ENCODE measurements around the gene GAS6.

GAS6 gene

DNA sequence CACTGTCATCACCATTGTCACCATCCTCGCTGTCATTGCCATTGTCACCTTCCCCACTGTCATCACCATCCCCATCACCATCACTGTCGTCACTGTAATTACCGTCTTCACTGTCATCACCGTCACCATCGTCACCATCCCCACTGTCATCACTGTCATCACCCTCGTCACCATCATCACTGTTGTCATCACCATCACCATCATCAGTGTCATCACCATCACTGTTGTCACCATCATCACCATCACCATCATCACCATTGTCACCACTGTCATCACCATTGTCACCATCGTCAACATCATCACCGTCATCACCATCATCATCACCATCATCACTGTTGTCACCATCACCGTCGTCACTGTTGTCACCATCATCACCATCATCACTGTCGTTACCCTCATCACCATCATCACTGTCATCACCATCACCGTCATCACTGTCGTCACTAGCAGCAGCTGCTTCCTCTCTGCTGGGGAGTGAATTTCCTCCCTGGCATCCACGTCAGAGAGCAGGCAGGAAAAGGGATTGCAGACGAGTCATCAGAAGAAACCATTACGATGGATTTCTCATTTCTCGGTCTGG, 77.5 kb downstream of the GAS6 start:
- no peak for DNase-seq (ENCODE audit: low spot score)
- TF ChIP-seq, protein P1, sequence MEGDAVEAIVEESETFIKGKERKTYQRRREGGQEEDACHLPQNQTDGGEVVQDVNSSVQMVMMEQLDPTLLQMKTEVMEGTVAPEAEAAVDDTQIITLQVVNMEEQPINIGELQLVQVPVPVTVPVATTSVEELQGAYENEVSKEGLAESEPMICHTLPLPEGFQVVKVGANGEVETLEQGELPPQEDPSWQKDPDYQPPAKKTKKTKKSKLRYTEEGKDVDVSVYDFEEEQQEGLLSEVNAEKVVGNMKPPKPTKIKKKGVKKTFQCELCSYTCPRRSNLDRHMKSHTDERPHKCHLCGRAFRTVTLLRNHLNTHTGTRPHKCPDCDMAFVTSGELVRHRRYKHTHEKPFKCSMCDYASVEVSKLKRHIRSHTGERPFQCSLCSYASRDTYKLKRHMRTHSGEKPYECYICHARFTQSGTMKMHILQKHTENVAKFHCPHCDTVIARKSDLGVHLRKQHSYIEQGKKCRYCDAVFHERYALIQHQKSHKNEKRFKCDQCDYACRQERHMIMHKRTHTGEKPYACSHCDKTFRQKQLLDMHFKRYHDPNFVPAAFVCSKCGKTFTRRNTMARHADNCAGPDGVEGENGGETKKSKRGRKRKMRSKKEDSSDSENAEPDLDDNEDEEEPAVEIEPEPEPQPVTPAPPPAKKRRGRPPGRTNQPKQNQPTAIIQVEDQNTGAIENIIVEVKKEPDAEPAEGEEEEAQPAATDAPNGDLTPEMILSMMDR (IDR thresholded peaks at IDR 0.05; ENCODE audit: extremely low read depth, missing control alignments), result no peak

DNA sequence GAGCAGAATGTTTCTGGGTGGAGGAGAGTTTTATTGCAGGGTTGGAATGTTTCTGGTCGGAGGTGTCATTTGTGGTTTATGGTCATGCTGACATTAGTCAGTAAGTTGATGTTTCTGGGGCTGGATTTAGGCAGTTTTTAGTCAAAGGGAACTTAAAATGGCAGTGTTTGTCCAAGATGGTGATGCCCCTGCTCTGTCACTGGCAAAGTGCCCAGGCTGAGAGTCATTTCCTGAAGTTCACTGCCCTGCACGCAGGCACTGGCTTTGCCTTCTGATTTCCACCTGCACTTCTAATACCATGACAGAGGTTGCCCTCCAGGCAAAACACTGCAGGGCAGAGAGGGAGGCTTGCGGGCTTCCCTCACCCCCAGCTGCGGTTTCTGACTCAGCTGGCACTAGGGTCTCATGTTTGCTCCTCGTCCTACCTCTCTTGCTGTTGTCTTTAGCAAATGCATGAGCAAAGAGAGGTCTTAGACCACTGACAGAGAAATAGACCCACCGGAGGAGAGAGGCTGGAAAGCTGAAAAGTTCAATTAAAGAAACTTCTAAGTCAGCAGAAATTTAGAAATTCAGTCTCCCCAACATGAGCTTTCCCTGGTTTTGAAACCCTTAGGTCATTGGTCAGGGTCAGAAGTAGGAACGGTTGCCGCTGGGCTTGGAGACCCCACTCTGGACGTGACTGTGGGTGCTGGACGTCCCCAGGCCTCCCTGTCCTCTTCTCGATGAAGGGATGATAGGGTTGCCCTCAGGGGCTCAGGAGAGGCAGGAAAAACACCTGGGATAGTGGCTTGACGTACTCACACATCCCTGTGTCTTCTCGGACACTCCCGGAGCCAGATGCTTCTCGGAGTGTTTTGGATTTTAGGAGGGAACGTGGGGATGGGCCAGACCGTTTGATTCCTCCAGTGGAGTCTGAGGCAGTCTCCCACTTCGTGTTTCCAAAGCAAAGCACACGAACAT, 78.5 kb downstream of the GAS6 start:
- DNase-seq (ENCODE audit: low spot score), result no peak
- TF ChIP-seq, protein P1 (IDR thresholded peaks at IDR 0.05; ENCODE audit: extremely low read depth, missing control alignments), result no peak

DNA sequence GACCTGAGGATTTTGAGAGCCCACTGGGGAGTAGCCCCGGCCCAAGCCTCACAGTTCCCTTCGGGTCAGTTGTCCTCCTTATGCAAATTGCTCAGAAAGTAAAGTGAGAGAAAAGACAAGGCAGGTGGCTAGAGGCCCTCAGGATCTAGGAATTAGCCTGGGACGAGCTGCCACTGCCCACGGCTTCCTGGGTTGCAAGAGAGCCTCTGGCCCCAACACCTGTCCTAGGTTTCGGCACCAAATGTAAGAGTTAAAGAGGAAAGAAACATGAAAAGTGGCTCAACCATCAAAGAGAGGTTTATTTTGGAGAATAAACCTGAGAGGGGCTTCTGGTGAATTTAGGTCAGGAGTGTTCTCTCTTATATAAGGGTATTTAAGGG, 79.2 kb downstream of the GAS6 start:
- TF ChIP-seq, protein P1 (IDR thresholded peaks at IDR 0.05; ENCODE audit: extremely low read depth, missing control alignments), result no peak
- no peak for DNase-seq (ENCODE audit: low spot score)

DNA sequence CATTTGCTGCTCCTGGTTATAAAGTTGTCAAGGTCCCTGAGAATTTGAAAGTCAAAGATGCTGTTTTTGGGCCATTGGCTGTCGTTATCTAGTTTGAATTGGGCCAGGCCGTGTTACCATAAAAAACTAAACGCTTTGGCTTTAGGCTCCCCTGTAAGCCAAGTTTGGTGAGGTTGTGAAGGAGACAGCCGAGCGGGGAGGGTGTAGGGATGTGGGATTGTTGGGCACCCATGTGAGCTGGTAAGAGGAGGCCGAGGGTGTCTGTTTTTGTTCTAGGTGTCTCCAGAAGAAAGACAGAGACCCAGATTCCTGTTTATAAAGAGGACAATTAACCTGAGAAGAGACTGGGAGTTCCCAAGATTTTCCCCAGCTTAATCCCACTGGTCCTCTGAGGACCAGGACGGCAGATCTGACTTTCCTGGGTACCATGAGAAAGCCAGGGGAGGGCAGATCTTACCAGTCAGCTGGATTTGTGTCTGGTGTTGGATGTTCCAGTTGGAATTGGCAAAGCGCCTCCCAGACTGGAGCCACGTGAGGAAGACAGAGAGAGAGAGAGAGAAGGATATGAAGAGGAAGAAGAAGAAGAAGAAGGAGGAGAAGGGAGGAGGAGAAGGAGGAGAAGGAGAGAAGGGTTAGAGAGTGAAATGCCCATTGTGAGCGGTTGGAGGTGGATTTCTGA, 79.8 kb downstream of the GAS6 start:
- DNase-seq (ENCODE audit: low spot score), result no peak

DNA sequence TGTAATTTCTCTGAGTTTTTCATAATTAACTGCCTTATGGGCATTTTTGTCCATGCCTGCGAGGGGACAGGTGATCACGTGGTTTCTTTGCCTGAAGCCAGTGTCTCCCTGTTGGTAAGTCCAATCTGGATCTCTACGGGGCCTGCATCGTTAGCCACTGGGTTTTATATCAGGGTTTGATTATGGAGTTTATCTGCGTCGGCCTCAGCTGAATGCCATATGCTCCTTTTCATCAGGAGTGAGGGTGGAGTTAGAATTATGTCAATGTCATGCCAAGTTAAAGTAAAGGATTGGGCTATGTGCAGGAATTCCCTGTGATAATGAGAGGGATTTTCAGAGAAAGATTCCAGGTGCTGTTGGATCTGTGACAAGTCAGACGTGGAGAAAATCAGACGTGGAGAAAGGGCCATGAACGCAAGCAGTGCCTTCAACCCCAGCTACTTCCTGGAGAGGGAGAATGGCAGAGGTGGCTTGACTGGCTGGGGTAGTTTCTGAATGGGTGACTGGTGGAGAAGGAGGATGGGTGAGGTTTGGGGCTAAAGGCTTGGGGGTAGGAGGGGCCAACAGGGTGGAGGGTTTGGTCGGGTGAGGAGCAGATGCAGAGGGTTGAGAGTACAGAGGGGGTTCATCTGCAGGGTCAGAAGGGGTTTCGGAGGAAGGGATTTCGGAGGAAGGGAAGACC, 80.5 kb downstream of the GAS6 start:
- DNase-seq (ENCODE audit: low spot score), result no peak
- TF ChIP-seq, protein P1 (IDR thresholded peaks at IDR 0.05; ENCODE audit: extremely low read depth, missing control alignments), result no peak

More for the DNA sequence above, 79.8 kb downstream of the GAS6 start:
- TF ChIP-seq, protein P1 (IDR thresholded peaks at IDR 0.05; ENCODE audit: extremely low read depth, missing control alignments), result no peak

DNA sequence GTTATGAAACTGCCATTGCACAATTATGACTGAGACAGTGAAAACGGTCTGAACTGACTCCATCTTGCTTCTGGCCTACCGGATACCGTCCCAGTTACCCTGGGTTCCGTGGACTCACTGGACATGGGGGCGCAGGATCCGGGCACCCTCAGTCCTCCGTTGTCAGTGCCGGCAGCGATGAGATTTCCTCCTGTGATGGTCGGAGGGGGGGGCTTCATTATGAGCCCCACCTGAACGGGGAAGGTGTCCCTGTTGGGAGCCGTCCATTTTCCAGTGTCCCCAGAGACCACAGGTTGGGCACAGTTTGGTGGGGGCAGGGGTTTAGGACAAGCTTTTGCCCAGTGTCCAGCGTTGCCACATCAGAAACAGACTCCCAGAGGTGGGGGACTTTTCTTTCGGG, 81.4 kb downstream of the GAS6 start:
- TF ChIP-seq, protein P1 (IDR thresholded peaks at IDR 0.05; ENCODE audit: extremely low read depth, missing control alignments), result no peak
- no peak for DNase-seq (ENCODE audit: low spot score)
